Measurements from ENCODE around the gene PPAN.

PPAN gene

DNA sequence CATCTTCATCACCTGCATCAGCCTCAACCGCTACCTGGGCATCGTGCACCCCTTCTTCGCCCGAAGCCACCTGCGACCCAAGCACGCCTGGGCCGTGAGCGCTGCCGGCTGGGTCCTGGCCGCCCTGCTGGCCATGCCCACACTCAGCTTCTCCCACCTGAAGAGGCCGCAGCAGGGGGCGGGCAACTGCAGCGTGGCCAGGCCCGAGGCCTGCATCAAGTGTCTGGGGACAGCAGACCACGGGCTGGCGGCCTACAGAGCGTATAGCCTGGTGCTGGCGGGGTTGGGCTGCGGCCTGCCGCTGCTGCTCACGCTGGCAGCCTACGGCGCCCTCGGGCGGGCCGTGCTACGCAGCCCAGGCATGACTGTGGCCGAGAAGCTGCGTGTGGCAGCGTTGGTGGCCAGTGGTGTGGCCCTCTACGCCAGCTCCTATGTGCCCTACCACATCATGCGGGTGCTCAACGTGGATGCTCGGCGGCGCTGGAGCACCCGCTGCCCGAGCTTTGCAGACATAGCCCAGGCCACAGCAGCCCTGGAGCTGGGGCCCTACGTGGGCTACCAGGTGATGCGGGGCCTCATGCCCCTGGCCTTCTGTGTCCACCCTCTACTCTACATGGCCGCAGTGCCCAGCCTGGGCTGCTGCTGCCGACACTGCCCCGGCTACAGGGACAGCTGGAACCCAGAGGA is 7.9 kb downstream of the PPAN start:
- no peak for DNase-seq

DNA sequence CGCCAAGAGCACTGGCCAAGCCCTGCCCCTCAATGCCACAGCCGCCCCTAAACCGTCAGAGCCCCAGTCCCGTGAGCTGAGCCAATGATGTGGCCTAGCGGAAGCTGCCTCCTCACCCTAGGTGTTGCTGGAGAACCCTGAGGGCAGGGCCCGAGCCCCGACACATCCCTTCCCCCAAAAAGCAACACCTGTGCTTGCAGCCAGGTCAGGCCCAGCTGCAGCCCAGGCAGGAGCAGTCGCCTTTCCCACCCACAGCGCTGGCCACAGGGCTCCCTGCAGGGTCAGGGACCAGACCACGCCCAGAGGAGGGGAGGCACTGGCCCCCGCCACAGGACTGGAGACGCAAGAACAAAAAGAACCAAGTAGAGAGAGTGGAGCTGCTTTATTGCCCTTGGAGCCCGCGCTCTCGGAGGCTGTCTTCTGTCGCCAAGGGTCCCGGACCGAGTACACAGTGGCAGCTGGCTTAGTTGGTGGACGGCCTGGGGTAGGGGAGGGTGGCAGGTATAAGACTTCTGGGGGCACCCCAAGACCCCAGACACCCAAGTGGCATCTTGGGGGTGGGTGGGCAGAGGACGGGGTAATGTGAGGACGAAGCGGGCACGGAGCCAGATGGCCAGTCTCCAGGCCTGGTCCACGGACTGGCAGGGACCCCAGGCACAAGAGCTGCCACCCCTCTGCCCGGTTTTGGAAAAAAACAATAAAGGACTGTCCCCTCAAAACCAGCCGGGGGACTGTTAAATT is 8.7 kb downstream of the PPAN start:
- DNase-seq, result no peak

DNA sequence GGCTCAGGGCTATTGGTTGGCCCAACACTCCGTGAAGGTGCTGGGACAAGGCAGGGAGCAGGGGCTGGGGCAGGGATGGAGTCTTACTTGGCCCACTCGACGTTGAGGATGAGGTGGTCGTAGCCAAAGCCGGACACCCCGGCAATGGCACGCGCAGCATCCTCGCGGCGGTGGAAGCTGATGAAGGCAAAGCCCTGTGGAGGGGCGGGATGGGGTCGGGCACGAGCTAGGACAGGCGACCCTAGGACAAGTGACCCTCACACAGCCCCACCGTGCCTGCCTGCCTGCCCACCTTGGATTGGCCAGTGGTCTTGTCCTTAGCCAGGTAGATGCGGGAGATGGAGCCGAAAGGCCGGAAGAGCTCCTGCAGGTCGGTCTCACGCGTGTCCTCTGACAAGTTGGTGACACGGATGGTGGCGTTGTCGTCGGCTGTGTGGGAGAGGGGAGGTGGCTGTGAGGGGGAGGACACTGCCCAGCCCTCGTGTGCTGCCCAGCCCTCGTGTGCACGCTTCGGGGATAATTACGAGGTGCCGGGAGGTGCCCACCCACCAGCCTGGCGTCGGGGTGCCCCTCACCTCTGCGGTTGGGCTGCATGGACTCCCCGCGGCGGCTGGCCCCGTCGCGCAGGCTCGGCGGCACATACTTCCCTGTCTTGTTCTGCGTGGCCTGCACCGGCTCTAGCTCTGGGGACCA is 9.4 kb downstream of the PPAN start:
- DNase-seq, result no peak

DNA sequence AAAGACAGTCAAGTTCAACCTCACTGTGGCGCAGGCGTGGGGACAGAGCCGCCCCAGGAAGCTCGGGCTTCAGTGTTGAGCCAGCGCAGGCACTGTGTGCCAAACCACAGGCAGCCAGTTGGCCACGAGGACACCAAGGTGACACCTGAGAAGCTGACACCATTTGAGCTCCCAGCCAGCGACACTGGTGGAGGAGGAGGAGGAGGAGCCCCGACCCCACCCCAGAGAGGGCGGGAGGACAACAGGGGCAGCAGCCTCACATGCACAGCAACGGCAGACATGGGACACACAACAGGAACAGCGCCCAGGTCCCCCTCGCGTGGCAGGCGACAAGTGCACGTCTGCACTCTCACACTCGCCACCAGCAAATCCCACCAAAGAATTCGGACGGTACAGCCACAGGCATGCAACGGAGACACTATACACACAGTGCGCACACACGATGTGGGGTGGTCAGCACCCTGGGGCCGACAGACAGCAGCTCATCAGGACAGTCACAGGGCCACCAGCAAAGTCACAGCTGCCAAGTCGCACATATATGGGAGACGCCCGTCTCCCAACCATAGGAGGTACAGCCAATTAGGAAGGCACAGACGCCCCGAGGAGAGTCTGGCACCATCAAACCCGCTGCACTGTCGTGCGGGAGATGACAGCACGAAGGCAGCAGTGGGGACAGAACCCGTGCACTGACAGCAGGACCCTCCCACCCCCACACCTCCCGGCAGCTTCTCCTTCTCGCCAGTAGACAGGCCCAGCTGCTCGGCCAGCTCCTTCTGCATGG is 10.1 kb downstream of the PPAN start:
- no peak for DNase-seq

DNA sequence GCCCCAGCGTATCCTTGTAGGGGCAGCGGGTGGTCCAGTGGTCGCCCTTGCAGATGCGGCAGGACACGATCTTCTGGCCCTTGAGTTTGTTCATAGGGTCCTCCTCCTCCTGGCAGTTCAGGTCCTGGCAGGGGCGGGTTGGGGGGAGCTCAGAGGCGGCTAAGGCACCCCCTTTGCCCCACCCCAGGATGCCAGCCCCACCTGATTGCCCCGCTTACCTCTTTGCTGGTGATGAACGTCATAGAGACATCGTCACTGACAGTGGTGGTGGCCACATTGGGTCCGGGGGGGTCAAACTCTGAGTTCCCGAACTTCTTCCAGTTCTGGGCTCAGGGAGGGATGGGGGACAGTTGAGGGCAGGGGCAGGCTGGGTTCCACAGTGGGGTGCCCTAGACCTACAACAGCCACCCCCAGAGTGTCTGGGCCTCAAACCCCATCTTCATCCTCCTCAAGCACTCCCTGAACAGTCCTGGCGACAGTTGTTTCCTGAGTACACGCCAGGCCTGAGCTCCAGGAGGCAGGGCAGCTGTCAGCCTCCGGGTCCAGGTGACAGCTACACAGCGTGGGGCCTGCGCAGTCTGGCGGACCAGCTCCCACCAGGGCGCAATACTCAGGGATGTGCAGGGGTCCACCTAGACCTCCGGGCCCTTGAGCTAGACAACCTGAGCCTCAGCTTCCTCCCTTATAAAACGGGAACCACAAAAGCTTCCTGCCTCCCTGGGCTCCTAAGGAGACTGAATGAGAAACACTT is 10.9 kb downstream of the PPAN start:
- DNase-seq, result no peak

DNA sequence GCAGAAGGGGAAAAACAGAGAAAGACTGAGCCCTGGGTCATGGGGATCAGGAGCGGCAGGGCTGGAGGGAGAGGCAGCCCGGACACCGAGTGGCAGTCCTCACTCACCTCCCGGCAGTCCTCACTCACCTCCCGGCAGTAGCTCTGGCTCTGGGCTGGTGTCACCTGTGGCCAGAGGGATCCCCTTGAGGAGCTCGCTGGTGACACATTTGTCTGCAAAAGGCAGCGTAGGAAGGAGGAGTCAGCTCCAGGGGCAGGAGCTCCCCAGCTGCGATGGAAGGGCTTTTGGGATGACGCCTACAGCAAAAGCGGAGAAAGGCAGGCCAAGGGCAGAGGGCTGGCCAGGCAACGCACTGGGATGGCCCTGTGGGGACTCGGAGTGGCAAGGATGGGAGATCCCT is 12.8 kb downstream of the PPAN start:
- no peak for DNase-seq

DNA sequence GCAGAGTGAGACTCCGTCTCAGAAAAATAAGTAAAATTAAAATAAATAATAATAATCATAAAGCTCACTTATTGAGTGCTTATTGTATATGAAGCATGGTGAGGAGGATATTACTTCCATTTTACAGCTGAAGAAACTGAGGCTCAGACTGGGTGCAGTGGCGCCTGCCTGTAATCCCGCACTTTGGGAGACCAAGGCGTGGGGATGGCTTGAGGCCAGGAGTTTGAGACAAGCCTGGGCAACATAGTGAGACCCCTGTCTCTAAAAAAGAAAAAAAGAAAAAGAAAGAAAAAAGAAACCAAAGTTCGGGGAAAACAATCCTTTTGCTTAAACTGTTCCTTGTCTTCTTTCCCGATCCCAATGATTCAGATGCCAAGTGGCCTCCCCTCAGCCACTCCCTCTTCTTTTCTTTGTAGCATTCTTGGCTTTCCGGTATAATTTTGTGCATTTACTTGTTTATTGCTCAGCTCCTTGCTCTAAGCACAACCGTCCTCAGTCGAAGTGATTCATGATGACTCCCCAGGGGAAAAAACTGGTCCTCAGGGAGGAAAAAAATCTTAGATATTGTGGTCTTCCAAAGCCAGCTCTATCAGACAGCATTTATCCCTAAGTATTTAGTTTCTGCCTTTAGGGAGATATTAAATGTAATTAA is 14.5 kb downstream of the PPAN start:
- DNase-seq, result no peak

DNA sequence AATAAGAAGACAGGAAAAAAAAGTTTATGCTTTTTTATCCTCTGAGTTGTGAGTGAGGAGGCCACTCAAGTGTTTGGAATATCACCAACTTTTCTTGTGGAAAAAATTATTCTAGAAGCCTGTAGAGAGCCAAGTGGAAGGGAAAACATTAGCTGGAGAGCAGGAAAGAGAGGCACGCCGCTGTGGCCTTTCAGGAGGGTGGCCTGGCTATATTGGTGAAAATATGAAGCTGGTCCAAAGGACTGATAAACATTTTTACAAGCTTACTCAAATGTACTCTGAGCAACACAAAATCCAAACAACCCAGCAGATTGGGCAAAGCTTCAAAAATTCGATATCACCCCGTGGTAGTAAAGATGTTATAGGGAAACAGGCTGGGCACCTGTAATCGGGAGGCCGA is 15.9 kb downstream of the PPAN start:
- DNase-seq, result no peak

DNA sequence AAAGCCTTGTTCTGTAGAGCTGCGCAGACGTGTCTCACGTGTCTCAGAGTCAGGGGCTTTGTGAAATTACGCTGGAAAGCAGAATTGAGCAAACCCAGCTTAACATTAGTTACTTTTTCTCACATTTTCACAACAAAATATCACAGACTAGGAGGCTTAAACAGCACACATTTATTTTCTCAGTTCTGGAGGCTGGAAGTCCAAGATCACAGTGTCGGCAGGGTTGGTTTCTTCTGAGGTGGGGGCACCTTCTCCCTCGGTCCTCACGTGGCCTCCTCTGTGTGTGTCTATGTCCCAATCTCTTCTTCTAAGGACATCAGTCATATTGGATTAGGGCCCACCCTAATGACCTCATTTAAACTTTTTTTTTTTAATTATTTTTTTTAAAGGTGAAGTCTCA is 18.3 kb downstream of the PPAN start:
- no peak for DNase-seq

DNA sequence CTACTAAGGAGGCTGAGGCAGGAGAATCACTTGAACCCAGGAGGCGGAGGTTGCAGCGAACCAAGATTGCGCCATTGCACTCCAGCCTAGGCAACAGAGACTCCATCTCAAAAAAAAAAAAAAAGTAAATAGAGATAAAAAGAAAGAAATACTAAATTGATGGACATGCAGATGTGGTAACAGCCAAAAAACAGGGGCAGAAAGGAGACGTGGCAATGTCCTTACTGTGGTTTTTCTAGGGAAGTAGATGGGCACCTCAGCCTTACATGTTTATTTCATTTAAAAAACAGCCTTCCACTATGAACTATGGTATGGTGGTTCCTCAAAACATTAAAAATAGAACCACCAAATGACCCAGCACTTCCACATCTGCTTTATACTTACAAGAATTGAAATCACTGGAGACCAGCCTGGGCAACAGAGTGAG is 20.1 kb downstream of the PPAN start:
- DNase-seq, result no peak

DNA sequence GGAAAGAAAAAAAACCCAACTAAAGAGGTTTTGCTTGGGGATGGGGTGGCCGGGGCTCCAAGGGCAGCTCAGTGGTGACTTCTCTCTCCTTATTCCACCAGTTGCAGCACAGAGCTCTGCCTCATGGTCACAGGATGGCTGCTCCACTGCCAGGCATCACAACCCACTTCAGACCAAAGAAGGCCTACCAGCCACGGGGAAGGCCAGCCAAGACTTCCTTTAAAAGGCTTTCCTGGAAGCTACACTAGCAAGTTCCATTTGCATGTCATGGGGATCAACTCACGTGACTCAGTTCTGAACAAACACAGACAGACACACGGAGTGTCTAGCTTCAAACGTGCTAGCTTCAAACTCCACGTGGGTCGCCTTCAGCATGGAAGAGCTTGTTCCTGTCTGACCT is 26.7 kb downstream of the PPAN start:
- DNase-seq, result no peak

DNA sequence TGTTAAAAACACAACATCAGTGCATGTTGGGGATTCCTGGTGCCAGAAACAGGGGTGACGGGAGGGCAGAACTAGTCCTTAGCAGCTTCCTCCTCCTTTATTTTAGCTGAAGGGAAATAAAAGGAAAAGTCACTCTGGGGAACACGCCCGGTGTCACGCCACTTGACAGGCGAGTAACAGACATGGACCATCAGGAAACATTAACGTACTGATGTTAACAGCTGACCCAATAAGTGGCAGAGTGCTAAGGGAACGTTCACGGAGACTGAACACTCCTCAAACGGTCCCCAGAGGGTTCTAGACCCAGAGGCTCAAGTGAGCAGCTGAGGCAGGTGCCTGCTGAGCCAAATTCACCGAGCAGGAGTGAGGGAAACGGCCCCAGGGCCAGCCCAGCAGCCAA is 27.4 kb downstream of the PPAN start:
- no peak for DNase-seq

DNA sequence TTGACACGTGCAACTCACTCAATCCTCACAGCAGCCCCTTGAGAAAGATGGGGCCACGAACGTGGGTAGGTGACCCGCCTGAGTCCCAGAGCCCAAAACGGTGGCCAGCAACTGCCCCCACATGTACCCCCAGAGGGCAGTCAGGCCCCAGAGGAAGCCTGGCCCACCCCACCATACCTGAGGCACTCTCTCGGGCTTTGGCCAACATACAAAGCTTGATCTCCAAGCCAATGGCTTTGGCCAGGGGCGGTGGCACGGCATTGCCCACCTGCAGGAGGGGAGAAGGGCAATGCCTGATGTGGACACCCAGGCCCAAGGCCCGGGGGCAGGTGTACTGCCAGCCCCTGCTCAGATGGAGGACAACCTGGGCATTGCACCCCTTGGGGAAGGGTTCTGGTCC is 27.9 kb downstream of the PPAN start:
- DNase-seq, result no peak

DNA sequence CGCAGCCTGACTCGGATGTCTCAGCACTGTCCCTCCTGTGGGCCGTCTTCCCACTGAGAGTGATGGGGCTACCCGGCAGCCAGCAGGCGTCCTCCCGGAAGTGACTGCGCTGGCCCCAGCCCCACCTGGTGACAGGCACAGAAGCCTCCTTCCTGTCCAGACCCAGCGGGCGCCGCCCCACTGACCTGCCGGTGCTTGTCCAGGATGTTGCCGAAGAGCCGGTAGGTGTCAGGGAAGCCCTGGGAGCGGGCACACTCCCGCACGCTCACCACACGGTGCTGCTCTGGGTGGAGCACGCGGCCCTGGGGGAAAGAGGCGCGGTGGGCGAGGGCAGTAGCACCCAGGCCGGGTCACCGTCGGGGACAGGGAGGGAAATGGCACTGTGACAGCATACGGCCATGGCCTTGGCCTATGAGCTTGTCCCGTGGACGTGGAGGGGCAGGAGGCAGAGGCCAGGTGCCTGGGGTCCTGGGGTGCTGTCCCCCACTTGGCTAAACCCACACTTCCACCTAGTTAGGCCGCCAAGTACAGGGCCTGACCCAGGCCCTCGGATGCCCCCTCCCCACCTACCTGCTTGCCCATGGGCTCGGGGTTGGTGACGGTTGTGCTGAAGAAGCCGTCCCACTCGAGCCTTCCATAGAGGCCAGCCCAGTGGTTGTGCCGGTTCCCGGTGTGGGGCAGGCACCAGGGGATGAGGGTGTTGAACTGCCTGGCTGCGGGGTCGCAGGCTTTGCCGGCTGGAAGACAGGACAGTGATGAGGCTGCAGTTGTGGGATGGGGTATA is 29.6 kb downstream of the PPAN start:
- DNase-seq, result no peak

DNA sequence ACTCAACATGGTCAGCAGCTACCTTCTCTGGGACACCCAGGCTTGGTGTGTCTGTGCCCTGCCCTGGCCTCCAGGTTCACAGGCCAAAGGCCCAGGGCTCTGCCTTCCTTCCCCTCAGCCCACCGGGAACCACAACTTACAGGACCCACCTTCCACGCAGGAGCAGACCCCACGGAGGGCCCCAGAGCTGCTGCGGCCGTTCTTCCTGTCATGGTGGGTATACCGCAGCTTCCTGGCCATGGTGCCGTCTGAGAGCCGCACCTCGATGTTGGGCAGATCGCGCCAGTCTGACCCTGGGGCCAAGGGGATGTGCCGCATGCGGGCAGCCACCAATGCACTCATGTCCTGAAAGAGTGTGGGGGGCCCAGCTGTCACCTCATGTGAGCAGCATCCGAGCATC is 30.8 kb downstream of the PPAN start:
- no peak for DNase-seq

DNA sequence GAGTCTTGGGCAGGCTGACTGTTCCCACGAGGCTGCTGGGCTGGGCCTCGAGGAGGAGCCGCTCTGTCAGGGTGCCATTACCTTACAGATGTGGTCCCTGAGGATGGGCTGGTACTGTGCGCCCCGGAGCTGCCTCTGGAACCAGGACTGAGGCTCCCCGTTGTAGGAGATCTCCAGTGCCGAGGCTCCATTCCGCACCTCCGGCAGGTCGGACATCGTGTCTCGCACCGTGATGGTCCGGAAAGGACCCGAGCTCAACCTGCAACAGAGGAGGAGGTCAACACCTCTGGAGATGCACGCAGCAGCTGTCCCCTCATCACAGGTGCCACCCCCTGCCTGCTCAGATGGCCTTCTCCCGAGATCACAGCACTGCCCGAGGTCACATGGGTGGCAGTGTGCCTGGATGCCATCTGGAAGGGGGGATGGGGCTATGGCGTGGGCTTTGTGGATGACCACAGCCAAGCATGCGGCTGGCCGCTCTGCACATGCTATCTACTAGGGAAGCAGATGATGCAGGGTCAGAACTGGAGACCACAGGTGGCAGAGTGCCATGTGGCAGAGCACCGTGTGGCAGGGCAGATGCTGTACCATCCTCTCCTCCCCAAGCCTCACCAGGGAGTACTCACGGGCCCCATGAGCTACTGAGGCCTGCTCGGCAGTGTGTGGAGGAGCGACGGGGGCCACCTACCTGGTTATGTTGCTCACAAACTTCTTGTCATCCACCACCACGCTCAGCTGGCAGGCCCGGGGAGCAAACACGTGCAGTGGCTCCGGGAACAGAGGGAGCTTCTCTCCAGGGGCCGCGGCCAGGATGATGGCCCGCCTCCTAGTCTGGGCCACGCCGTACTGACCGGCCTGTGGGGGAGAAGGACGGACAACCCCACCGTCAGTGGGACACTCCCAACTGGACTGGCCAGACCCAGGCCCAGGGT is 31.9 kb downstream of the PPAN start:
- no peak for DNase-seq

DNA sequence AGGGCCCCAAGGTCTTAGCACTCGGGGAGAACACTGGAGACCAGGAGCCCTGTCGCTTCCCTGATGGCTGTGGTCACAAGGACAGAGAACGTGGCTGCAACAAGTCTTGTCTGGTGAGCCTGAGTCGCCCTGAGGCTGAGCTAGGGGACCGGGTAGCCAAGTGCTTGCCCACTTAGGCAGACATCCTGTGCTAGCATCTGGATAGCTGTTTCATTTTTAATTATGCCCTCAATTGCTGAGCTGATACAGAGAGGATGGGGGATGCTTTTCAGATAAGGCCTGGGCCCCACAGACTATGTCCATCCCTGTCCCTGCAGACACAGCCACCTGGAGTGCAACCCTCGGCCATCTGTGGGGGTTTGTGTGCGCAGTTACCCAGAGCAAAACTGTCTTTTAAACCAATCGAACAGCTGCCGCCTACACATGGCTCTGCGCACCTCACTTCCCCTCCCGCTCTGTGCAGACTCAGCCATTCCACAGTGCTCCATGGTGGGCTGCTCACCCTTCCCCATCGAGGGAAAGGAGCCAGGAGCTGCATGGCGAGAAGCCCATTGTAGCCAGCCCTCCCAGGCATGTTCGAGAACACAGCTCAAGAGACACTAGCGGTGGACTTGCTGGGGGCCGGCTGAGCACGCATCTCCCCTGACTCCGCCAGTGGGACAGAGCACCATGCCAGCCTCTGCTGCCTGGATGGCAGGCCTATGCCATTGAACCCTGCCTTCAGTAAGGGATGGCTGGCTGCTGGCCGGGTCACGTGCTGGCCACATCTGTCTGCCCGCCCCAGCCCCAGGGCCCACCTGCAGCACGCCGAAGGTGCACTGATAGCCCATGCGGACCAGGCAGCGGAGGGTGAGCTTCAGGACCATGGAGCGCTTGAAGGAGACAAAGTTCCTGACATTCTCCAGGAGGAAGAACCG is 33.0 kb downstream of the PPAN start:
- DNase-seq, result no peak

DNA sequence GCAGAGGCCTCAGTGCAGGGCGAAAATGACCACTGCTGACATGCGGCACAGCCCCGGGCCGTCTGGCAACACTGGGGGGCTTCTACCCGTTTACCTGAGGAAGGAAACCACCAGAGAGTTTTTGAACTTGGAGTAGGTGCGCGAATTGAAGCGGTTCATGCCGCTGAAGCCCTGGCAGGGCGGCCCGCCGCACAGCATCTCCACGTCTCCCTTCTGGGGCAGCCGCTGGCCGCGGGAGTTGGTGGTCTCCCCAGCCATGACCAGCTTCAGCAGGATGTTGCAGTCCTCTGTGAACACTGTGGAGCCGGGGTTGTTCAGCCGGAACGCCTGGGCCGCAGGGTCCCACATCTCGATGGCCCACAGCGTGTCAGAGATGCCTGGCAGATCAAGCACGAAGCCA is 33.8 kb downstream of the PPAN start:
- no peak for DNase-seq

DNA sequence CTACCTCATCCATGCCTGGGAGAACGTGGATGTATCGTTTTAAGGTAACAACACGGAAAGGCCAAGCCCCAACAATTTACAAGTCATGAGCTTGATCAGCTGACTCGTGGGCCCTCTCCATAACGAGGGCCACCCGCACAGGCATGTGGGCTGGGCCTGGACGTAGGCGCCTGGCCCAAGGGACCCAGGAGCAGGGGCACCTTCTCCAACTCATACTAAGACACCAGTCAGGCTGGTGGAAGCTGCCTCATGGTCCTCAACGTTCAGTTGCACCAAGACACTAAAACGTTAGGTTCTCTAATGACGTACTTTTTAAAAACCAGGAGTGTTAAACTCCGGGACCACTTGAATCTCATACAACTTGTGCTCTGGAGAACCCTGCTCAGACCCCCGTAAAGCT is 35.3 kb downstream of the PPAN start:
- no peak for DNase-seq

Measured in 8988T (cell line).